ENCODE data around the gene PRICKLE2. TPM values are rescaled to one million over a fixed set of nuclear protein-coding genes. Genes with fewer than 3 reads are reported as not detected.

PRICKLE2 gene
- total RNA-seq, 1 donor from 2014 or later, result 43.2 TPM

DNA sequence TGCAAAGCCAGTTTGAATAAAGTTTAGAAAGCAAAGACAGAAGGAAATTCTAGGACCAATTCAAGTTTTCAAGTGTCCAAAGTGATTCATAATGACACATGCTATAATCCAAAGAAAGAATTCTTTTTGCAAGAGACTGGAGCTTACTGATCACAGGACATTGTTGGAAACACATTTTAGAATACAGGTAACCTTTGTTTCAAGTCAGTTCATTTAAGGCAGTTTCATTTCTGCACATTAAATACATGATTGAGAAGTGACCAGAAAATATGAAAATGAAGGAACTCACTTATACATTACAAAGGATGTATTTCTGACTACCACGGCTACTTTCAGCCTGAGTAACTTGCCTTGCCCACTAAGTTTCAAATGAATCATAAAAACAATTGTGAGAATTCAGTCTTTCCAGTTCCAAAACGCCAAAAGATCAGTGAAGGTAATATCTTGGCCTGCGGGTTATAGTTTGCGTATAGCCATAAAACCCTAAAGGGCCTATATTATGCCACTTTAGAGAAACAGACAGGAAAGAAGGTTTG, 48.7 kb downstream of the PRICKLE2 start:
- H3K27me3 Mint-ChIP-seq (ENCODE audit: low read depth), result no peaks in the 10 kb centered on the region
- peaks cover 25% of the 10 kb centered on the region for H3K36me3 Mint-ChIP-seq
- no peak overlapping the region for H3K27ac Mint-ChIP-seq
- H3K4me3 Mint-ChIP-seq, result no peak overlapping the region
- TF ChIP-seq, protein P1, sequence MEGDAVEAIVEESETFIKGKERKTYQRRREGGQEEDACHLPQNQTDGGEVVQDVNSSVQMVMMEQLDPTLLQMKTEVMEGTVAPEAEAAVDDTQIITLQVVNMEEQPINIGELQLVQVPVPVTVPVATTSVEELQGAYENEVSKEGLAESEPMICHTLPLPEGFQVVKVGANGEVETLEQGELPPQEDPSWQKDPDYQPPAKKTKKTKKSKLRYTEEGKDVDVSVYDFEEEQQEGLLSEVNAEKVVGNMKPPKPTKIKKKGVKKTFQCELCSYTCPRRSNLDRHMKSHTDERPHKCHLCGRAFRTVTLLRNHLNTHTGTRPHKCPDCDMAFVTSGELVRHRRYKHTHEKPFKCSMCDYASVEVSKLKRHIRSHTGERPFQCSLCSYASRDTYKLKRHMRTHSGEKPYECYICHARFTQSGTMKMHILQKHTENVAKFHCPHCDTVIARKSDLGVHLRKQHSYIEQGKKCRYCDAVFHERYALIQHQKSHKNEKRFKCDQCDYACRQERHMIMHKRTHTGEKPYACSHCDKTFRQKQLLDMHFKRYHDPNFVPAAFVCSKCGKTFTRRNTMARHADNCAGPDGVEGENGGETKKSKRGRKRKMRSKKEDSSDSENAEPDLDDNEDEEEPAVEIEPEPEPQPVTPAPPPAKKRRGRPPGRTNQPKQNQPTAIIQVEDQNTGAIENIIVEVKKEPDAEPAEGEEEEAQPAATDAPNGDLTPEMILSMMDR (IDR thresholded peaks at IDR 0.05; ENCODE audit: unreplicated experiment), result no peak
- DNase-seq (ENCODE audit: low spot score in 2 of 2, unreplicated experiment in 2 of 2), result no peak
- H3K9me3 Mint-ChIP-seq, result peaks cover 12% of the 10 kb centered on the region
- peaks cover 2% of the 10 kb centered on the region for H3K4me1 Mint-ChIP-seq

DNA sequence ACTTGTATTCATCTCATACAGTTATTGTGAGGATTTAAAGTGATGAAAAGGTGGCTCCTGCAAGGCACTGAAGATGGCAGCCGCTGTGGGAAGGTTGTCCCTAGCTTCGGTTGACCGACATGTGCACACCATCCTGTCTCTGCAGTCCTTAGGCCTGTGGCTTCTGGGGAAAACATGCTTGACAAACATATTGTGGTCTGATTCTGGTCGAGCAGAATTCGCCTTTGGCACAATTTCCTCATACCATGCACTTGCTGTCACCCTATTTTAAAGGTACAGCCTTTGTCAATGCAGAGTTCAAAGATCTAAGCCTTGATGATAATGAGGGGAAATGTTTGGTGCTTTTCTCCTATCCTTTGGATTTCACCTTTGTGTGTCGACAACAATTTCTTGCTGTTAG, 50.9 kb downstream of the PRICKLE2 start:
- Mint-ChIP-seq H3K27ac (no peak overlapping the region), H3K9me3 (peaks cover 17% of the 10 kb centered on the region), H3K36me3 (peaks cover 33% of the 10 kb centered on the region), H3K4me3 (no peak overlapping the region), H3K27me3 (ENCODE audit: low read depth) (no peaks in the 10 kb centered on the region), H3K4me1 (no peaks in the 10 kb centered on the region)
- DNase-seq (ENCODE audit: low spot score in 2 of 2, unreplicated experiment in 2 of 2), result no peak
- TF ChIP-seq, protein P1 (IDR thresholded peaks at IDR 0.05; ENCODE audit: unreplicated experiment), result no peak

DNA sequence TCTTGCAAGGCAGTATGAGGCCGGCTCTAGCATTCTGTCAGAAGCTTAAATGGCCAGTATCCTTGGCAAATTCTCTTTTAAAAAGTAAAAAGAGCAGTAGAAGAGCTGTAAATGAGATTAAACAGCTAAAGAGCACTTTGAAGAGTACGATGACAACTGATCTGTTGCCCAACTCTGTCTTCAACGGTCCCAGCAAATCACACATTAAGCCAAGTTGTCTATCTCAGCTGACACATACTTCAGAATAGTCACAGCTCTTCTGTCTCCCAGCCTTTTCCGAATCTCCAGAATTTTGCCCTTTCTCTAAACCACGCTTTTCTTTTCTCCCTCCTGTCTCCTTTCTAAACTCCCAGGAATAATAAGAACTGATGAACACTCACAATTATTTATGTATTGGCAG, 51.7 kb downstream of the PRICKLE2 start:
- H3K36me3 Mint-ChIP-seq, result peaks cover 33% of the 10 kb centered on the region
- DNase-seq (ENCODE audit: low spot score in 2 of 2, unreplicated experiment in 2 of 2), result no peak

DNA sequence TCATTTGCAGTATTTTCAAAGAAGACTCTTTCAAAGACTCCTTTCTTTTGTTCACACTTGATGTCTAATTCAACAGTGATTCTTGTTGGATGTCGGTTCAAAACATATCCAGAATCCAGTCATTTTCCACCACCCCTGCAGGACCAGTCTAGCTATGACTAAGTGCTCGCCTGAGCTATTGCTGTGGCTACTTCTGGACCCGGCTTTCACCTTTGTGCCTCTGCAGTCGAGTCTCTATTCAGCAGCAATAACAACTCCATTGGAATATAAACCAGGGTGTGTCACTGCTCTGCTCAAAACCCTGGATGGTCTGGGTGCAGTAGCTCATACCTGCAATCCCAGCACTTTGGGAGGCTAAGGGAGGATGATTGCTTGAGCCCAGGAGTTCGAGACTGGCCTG, 55.0 kb downstream of the PRICKLE2 start:
- H3K4me3 Mint-ChIP-seq, result no peak overlapping the region
- peaks cover 9% of the 10 kb centered on the region for H3K9me3 Mint-ChIP-seq
- peaks cover 17% of the 10 kb centered on the region for H3K36me3 Mint-ChIP-seq
- DNase-seq (ENCODE audit: low spot score in 2 of 2, unreplicated experiment in 2 of 2), result no peak
- H3K4me1 Mint-ChIP-seq, result no peaks in the 10 kb centered on the region
- H3K27me3 Mint-ChIP-seq (ENCODE audit: low read depth), result no peaks in the 10 kb centered on the region
- no peak overlapping the region for H3K27ac Mint-ChIP-seq
- TF ChIP-seq, protein P1 (IDR thresholded peaks at IDR 0.05; ENCODE audit: unreplicated experiment), result no peak

More for the DNA sequence above, 51.7 kb downstream of the PRICKLE2 start:
- TF ChIP-seq, protein P1 (IDR thresholded peaks at IDR 0.05; ENCODE audit: unreplicated experiment), result no peak
- Mint-ChIP-seq H3K9me3 (peaks cover 17% of the 10 kb centered on the region), H3K27me3 (ENCODE audit: low read depth) (no peaks in the 10 kb centered on the region), H3K4me3 (no peak overlapping the region), H3K4me1 (no peaks in the 10 kb centered on the region), H3K27ac (peak overlapping the region; percentile 11)

DNA sequence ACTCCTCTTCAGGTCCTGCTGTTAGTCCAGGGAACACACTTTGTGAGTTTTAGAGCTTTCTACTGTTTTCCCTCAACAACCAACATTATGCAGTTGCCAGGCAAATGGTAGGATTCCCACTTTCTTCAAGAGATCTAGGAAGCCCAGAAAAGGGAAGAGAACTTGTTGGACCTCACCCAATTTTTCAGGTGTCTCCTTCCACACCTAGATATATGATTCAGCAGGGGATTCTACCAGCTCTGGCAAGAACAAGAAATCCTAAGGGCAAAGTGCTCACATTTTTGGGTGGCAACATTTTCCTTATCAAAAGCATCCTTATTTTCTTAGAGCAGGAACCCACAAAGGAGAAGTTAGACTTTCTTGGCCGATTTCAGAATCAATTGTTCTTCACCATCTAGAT, 57.4 kb downstream of the PRICKLE2 start:
- TF ChIP-seq, protein P1 (IDR thresholded peaks at IDR 0.05; ENCODE audit: unreplicated experiment), result no peak
- H3K36me3 Mint-ChIP-seq, result peaks cover 16% of the 10 kb centered on the region
- peaks cover 9% of the 10 kb centered on the region for H3K9me3 Mint-ChIP-seq
- H3K4me3 Mint-ChIP-seq, result no peak overlapping the region
- no peaks in the 10 kb centered on the region for H3K27me3 Mint-ChIP-seq (ENCODE audit: low read depth)
- H3K4me1 Mint-ChIP-seq, result peaks cover 7% of the 10 kb centered on the region
- DNase-seq (ENCODE audit: low spot score in 2 of 2, unreplicated experiment in 2 of 2), result no peak
- no peak overlapping the region for H3K27ac Mint-ChIP-seq

DNA sequence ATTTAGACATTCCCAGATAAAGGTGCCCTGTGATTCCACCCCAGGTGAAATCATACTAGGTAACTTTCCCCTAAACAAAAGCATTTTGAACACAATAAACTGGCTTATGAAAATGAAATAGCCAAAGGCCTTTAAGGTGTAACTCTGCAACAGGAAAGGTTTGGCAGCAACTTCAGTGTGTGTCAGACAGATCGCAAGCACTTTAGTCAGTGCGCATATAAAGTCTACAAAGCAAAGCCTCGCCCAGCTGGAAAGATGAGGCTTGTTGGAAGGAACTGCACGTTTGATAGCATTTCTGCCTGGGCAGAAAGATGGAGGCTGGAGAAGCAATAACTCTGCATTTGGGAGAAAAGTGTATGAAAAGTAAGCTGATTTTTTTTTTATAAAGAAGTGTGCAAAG, 57.9 kb downstream of the PRICKLE2 start:
- H3K27ac Mint-ChIP-seq, result no peak overlapping the region
- no peak for DNase-seq (ENCODE audit: low spot score in 2 of 2, unreplicated experiment in 2 of 2)

More for the DNA sequence above, 57.9 kb downstream of the PRICKLE2 start:
- Mint-ChIP-seq H3K27me3 (ENCODE audit: low read depth) (no peaks in the 10 kb centered on the region), H3K4me1 (peaks cover 8% of the 10 kb centered on the region), H3K4me3 (no peak overlapping the region), H3K36me3 (peaks cover 13% of the 10 kb centered on the region), H3K9me3 (peaks cover 8% of the 10 kb centered on the region)
- TF ChIP-seq, protein P1 (IDR thresholded peaks at IDR 0.05; ENCODE audit: unreplicated experiment), result no peak
